DMS79 (cell line): ENCODE measurements around the gene RAB22A.

Experiments
- DNase-seq: peaks from one replicate; lab custom pipeline; 2025; lab: John Stamatoyannopoulos, UW

Gene RAB22A

GRCh38 chr20:58416057-58416456, 106.5 kb downstream of the RAB22A start:
- DNase-seq, result no peak

GRCh38 chr20:58416835-58417234, 107.3 kb downstream of the RAB22A start:
- DNase-seq, result no peak
